Measurements from ENCODE around the gene XPO6. TPM values are rescaled to one million over a fixed set of nuclear protein-coding genes. Genes with fewer than 3 reads are reported as not detected.

Gene XPO6
- total and polyA plus RNA-seq, 7 donors, result 16.7 to 46.5 (median 26.4) TPM

GRCh38 chr16:28091656-28092055, 120.1 kb downstream of the XPO6 start:
- no peak for ATAC-seq
- H3K4me1 ChIP-seq, result no peaks in the 10 kb centered on the region
- WGBS, 3 donors, result 80 to 84% (median 84%) methylated on average over 12 of the region's 12 CpGs
- intact Hi-C loops (cut with DNase I), result no loop called here
- no peak overlapping the region for H3K27ac ChIP-seq
- no peak for TF ChIP-seq CTCF (IDR thresholded peaks at IDR 0.05)
- DNase-seq, result no peak
- no peaks in the 10 kb centered on the region for H3K9me3 ChIP-seq
- H3K36me3 ChIP-seq (ENCODE audit: insufficient read depth in 1 of 2, low read depth in 1 of 2), result peaks cover 0 to 5% of the 10 kb centered on the region in 2 donors
- no peak overlapping the region for H3K4me3 ChIP-seq
- no peaks in the 10 kb centered on the region for H3K27me3 ChIP-seq (ENCODE audit: insufficient read depth in 3 of 3, low read length in 2 of 3)

GRCh38 chr16:28090646-28091377, 121.0 kb downstream of the XPO6 start:
- Histone ChIP-seq H3K9me3 (no peaks in the 10 kb centered on the region), H3K27ac (no peak overlapping the region), H3K4me1 (no peaks in the 10 kb centered on the region), H3K27me3 (ENCODE audit: insufficient read depth in 3 of 3, low read length in 2 of 3) (no peaks in the 10 kb centered on the region), H3K36me3 (ENCODE audit: insufficient read depth in 1 of 2, low read depth in 1 of 2) (no peaks in the 10 kb centered on the region), H3K4me3 (no peak overlapping the region)
- 71 to 77% (median 72%) methylated on average over 19 of the region's 19 CpGs for WGBS, 3 donors
- ATAC-seq, result peak in 2 of 4 donors; percentile 27 to 30
- TF ChIP-seq CTCF (IDR thresholded peaks at IDR 0.05), result no peak
- intact Hi-C loops (cut with DNase I), result no loop called here
- no peak for DNase-seq

- H3K27ac ChIP-seq, result no peak overlapping the region
- TF ChIP-seq CTCF (IDR thresholded peaks at IDR 0.05), result no peak
- intact Hi-C loops (cut with DNase I), result no loop called here
Measured at GRCh38 chr16:28089992-28090365, 121.8 kb downstream of the XPO6 start.

GRCh38 chr16:28089205-28089991, 122.4 kb downstream of the XPO6 start:
- H3K4me3 ChIP-seq, result no peak overlapping the region
- H3K9me3 ChIP-seq, result no peaks in the 10 kb centered on the region
- H3K27ac ChIP-seq, result no peak overlapping the region
- H3K4me1 ChIP-seq, result no peaks in the 10 kb centered on the region
- intact Hi-C loops (cut with DNase I), result no loop called here
- no peaks in the 10 kb centered on the region for H3K36me3 ChIP-seq (ENCODE audit: insufficient read depth in 1 of 2, low read depth in 1 of 2)
- no peaks in the 10 kb centered on the region for H3K27me3 ChIP-seq (ENCODE audit: insufficient read depth in 3 of 3, low read length in 2 of 3)
- DNase-seq (no peak), ATAC-seq (no peak)
- WGBS, 3 donors, result 87 to 100% (median 96%) methylated on average over 3 of the region's 3 CpGs
- TF ChIP-seq CTCF (IDR thresholded peaks at IDR 0.05), result no peak

More at GRCh38 chr16:28089992-28090365, 121.8 kb downstream of the XPO6 start:
- ATAC-seq (no peak), DNase-seq (no peak)
- 84 to 92% (median 89%) methylated on average over 7 of the region's 7 CpGs for WGBS, 3 donors
- Histone ChIP-seq H3K4me1 (no peaks in the 10 kb centered on the region), H3K27me3 (ENCODE audit: insufficient read depth in 3 of 3, low read length in 2 of 3) (no peaks in the 10 kb centered on the region), H3K4me3 (no peak overlapping the region), H3K36me3 (ENCODE audit: insufficient read depth in 1 of 2, low read depth in 1 of 2) (no peaks in the 10 kb centered on the region), H3K9me3 (no peaks in the 10 kb centered on the region)

Data from psoas muscle (tissue), 8 donors.